Measurements from ENCODE around the gene TMEM139. TPM values are rescaled to one million over a fixed set of nuclear protein-coding genes. Genes with fewer than 3 reads are reported as not detected.

Gene TMEM139
- total RNA-seq, 2 donors from 2014 or later, result 13.2 to 23.9 TPM

DNA sequence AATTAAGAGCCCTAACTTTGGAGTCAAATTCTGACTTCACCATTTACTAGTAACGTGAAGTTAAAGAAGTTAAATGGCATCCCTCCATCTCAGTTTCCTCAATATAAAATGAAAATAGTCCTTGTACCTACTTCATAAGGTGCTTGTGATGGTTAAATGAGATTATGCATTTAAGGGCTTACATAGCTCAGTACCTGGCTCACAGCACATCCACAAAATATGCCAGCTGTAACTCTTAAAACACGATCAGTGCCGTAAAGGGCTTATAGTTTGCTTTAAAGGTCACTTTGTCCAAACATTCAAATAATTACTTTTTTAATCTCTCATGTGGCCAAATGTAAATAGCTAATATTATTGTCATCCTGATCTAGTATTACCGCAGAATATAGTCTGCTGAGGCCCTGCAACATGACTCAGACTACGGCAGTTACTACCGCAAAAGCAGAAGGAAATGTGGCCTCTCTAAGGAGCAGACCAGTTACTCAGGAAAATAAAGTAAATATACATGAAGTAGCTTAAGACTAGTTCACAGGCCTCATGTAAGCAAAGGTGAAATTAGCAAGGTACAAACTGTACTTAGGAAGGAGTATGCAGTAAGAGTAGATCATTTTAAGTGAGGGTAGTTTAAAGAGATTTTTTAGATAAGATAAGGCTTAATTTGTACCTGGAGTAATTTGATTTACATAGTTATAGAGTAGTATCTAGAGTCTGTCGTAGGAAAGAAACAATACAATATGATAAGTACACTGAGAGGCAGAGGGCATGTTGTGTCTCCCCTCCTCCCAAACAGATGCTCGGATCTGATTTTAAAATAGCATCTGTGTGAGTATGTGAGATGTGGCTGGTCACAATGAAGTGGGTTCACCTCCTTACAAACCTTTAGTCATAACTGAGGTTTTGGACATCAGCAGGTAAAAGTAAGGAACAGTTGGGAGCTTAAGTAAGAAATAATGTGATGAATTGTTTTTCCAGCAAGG, 16.5 kb downstream of the TMEM139 start:
- ATAC-seq, result no peak

DNA sequence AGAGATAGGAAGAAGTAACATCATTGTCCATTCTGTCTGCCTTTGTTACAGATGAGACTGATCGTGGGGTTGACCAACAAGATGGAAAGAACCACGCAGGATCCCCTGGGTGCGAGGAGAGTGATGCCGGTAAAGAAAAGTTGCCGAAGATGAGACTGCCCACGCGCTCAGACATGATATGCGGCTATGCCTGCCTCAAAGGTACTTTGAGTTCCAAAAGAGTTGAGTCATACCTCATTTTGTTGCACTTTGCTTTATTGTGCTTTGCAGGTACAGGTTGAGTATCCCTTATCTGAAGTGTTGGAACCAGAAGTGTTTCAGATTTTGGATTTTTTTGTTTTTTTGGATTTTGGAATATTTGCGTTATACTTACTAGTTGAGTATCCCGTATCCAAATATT, 19.0 kb downstream of the TMEM139 start:
- Histone ChIP-seq H3K27me3 (no peaks in the 10 kb centered on the region), H3K4me1 (no peaks in the 10 kb centered on the region), H3K9me3 (no peaks in the 10 kb centered on the region), H3K4me3 (no peak overlapping the region), H3K27ac (no peak overlapping the region), H3K36me3 (replicated peaks in 1 of 2; ENCODE audit: insufficient read depth in 1 of 2, low read depth in 2 of 2) (peaks cover 11 to 30% of the 10 kb centered on the region in 2 donors)
- TF ChIP-seq, protein P1, sequence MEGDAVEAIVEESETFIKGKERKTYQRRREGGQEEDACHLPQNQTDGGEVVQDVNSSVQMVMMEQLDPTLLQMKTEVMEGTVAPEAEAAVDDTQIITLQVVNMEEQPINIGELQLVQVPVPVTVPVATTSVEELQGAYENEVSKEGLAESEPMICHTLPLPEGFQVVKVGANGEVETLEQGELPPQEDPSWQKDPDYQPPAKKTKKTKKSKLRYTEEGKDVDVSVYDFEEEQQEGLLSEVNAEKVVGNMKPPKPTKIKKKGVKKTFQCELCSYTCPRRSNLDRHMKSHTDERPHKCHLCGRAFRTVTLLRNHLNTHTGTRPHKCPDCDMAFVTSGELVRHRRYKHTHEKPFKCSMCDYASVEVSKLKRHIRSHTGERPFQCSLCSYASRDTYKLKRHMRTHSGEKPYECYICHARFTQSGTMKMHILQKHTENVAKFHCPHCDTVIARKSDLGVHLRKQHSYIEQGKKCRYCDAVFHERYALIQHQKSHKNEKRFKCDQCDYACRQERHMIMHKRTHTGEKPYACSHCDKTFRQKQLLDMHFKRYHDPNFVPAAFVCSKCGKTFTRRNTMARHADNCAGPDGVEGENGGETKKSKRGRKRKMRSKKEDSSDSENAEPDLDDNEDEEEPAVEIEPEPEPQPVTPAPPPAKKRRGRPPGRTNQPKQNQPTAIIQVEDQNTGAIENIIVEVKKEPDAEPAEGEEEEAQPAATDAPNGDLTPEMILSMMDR (IDR thresholded peaks at IDR 0.05), result no peak
- TF ChIP-seq POLR2A (IDR thresholded peaks at IDR 0.05), result no peak
- 92 to 94% methylated on average over 10 of the region's 10 CpGs for WGBS, 2 donors
- DNase-seq, result no peak
- no peak for ATAC-seq
- intact Hi-C loops (cut with DNase I), result loop anchor here (5.0 kb wide), 1 partner anchor 61 kb away; no protein-coding TSS in a partner anchor

More for the DNA sequence above, 16.5 kb downstream of the TMEM139 start:
- no peak for DNase-seq
- Histone ChIP-seq H3K4me1 (no peaks in the 10 kb centered on the region), H3K4me3 (no peak overlapping the region), H3K36me3 (replicated peaks in 1 of 2; ENCODE audit: insufficient read depth in 1 of 2, low read depth in 2 of 2) (peaks cover 16 to 33% of the 10 kb centered on the region in 2 donors), H3K9me3 (no peaks in the 10 kb centered on the region), H3K27me3 (no peaks in the 10 kb centered on the region), H3K27ac (no peak overlapping the region)
- 62 to 76% methylated on average over 8 of the region's 8 CpGs for whole genome bisulfite sequencing, 2 donors
- intact Hi-C loops (cut with DNase I), result loop anchor here (5.0 kb wide), 1 partner anchor 59 kb away; no protein-coding TSS in a partner anchor
- TF ChIP-seq, protein P1 (IDR thresholded peaks at IDR 0.05), result no peak
- TF ChIP-seq POLR2A (IDR thresholded peaks at IDR 0.05), result no peak

DNA sequence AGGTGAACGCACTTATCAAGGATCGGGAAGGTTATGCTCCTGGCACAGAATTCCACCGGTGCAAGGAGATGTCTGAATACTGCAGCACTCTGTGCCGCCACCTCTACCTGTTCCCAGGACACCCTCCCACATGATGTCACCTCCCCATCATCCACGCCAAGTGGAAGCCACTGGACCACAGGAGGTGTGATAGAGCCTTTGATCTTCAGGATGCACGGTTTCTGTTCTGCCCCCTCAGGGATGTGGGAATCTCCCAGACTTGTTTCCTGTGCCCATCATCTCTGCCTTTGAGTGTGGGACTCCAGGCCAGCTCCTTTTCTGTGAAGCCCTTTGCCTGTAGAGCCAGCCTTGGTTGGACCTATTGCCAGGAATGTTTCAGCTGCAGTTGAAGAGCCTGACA, 20.2 kb downstream of the TMEM139 start:
- Histone ChIP-seq H3K27ac (no peak overlapping the region), H3K4me3 (no peak overlapping the region), H3K36me3 (replicated peaks in 1 of 2; ENCODE audit: insufficient read depth in 1 of 2, low read depth in 2 of 2) (peaks cover 8 to 30% of the 10 kb centered on the region in 2 donors), H3K27me3 (no peaks in the 10 kb centered on the region), H3K4me1 (no peaks in the 10 kb centered on the region), H3K9me3 (no peaks in the 10 kb centered on the region)
- no peak for ATAC-seq
- WGBS, 2 donors, result 79 to 89% methylated on average over 6 of the region's 6 CpGs
- no peak for DNase-seq
- intact Hi-C loops (cut with DNase I), result loop anchor here (5.0 kb wide), 1 partner anchor 63 kb away; no protein-coding TSS in a partner anchor
- no peak for TF ChIP-seq POLR2A (IDR thresholded peaks at IDR 0.05)
- TF ChIP-seq, protein P1 (IDR thresholded peaks at IDR 0.05), result no peak

DNA sequence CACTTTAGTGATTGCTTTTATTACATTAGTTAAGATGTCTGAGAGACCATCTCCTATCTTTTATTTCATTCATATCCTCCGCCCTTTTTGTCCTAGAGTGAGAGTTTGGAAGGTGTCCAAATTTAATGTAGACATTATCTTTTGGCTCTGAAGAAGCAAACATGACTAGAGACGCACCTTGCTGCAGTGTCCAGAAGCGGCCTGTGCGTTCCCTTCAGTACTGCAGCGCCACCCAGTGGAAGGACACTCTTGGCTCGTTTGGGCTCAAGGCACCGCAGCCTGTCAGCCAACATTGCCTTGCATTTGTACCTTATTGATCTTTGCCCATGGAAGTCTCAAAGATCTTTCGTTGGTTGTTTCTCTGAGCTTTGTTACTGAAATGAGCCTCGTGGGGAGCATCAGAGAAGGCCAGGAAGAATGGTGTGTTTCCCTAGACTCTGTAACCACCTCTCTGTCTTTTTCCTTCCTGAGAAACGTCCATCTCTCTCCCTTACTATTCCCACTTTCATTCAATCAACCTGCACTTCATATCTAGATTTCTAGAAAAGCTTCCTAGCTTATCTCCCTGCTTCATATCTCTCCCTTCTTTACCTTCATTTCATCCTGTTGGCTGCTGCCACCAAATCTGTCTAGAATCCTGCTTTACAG, 20.8 kb downstream of the TMEM139 start:
- ATAC-seq (peak; percentile 88), DNase-seq (peak; percentile 82 to 86 (median 84))
- H3K9me3 ChIP-seq, result no peaks in the 10 kb centered on the region
- intact Hi-C loops (cut with DNase I), result no loop called here
- H3K27me3 ChIP-seq, result no peaks in the 10 kb centered on the region
- H3K4me1 ChIP-seq, result no peaks in the 10 kb centered on the region
- peaks cover 3 to 25% of the 10 kb centered on the region in 2 donors for H3K36me3 ChIP-seq (replicated peaks in 1 of 2; ENCODE audit: insufficient read depth in 1 of 2, low read depth in 2 of 2)
- TF ChIP-seq POLR2A (IDR thresholded peaks at IDR 0.05), result no peak
- TF ChIP-seq, protein P1 (IDR thresholded peaks at IDR 0.05), result peak; percentile 73 to 89 (median 83)
- H3K27ac ChIP-seq, result no peak overlapping the region
- 27 to 33% methylated on average over 10 of the region's 10 CpGs for WGBS, 2 donors
- H3K4me3 ChIP-seq, result no peak overlapping the region
